GM12878 (cell line): ENCODE data around the gene WNT9A. TPM values are rescaled to one million over a fixed set of nuclear protein-coding genes. Genes with fewer than 3 reads are reported as not detected.

Experiments used
- ATAC-seq: fragments of 200-7000 bp; cut with Tn5 transposase; 3 replicates; pipeline ENCODE4 v1.9.1; 2020; ENCODE audit warnings: mild to moderate bottlenecking, moderate library complexity
- BruUV-seq: library from RNA; stranded (reverse); fragments of 400-500 nt; replicated peaks from 2 replicates; lab custom pipeline; 2021; lab: Mats Ljungman, UMichigan
- CTCF ChIA-PET: fragments of 300-600 bp; sonication (Branson Sonifier 250); formaldehyde crosslinking; extraction: SDS; loops from one replicate; lab custom pipeline; 2021; ENCODE audit warnings: inconsistent platforms; lab: Yijun Ruan, JAX
- POLR2A ChIA-PET: fragments of 350-600 bp; formaldehyde crosslinking; extraction: SDS; loops from one replicate; lab custom pipeline; 2021; ENCODE audit warnings: inconsistent platforms; lab: Charles Lee
- RAD21 ChIA-PET: fragments of 300-600 bp; sonication (Branson Sonifier 250); formaldehyde crosslinking; loops from one replicate; lab custom pipeline; 2023; ENCODE audit warnings: antibody characterized with exemption; ENCODE audit not compliant: unreplicated experiment; lab: Charles Lee
- SMC1A ChIA-PET: fragments of 300-600 bp; sonication (Branson Sonifier 250); formaldehyde crosslinking; loops from one replicate; lab custom pipeline; 2023; ENCODE audit not compliant: unreplicated experiment, uncharacterized antibody; lab: Charles Lee
- DNase-seq: peaks from one replicate; pipeline ENCODE4 v3.0.0-alpha.2; 2011; ENCODE audit warnings: low read depth, low spot score
- FAIRE-seq: peaks from 3 replicates; lab custom pipeline; 2011; peaks lifted over from hg19 to GRCh38; lab: Jason Lieb, UNC
- H2AFZ ChIP-seq: 2 replicates; pipeline ENCODE4 v1.6.0; 2011; ENCODE audit warnings: low read depth, low read length, control low read depth; ENCODE audit not compliant: control insufficient read depth
- H3K27ac ChIP-seq: 2 replicates; pipeline ENCODE4 v1.5.1; 2011; ENCODE audit warnings: control low read depth; ENCODE audit not compliant: control insufficient read depth, insufficient read depth
- H3K27me3 ChIP-seq, 2 experiments: replicated peaks in 1 of 2; 2 replicates each; pipeline versions ENCODE4 v1.6.0 to v1.6.1; 2011; ENCODE audit warnings: low read length in 1 of 2; ENCODE audit not compliant: control insufficient read depth in 2 of 2, insufficient read depth in 2 of 2
- H3K36me3 ChIP-seq, 2 experiments: 2 replicates each; pipeline ENCODE4 v1.5.1; 2011; ENCODE audit warnings: low read length in 1 of 2; ENCODE audit not compliant: control insufficient read depth in 2 of 2, insufficient read depth in 2 of 2
- H3K4me1 ChIP-seq: 2 replicates; pipeline ENCODE4 v1.6.1; 2011; ENCODE audit warnings: mild to moderate bottlenecking, low read length, moderate library complexity, mixed read lengths; ENCODE audit not compliant: control insufficient read depth, insufficient read depth
- H3K4me2 ChIP-seq: 2 replicates; pipeline ENCODE4 v1.6.0; 2011; ENCODE audit warnings: control low read depth; ENCODE audit not compliant: control insufficient read depth, insufficient read depth
- H3K4me3 ChIP-seq: fragments of 200-600 bp; sonication (generic); 2 replicates; pipeline ENCODE4 v1.5.1; 2016
- H3K79me2 ChIP-seq: 2 replicates; pipeline ENCODE4 v1.6.0; 2011; ENCODE audit warnings: low read length; ENCODE audit not compliant: control insufficient read depth, insufficient read depth
- H3K9ac ChIP-seq: 2 replicates; pipeline ENCODE4 v1.8.0; 2011; ENCODE audit warnings: low read length, control low read depth, mixed read lengths; ENCODE audit not compliant: control insufficient read depth, insufficient read depth
- H3K9me3 ChIP-seq: replicated peaks from 3 replicates; pipeline ENCODE4 v1.5.1; 2011; ENCODE audit warnings: mild to moderate bottlenecking, low read length; ENCODE audit not compliant: control insufficient read depth, insufficient read depth
- H4K20me1 ChIP-seq: 2 replicates; pipeline ENCODE4 v1.6.0; 2011; ENCODE audit not compliant: control insufficient read depth, insufficient read depth
- CHD1 ChIP-seq: IDR thresholded peaks from 2 replicates; pipeline ENCODE4 v1.6.1; 2012; ENCODE audit warnings: low read depth, low read length, improper control_type of control experiment
- NFIC ChIP-seq: IDR thresholded peaks from 2 replicates; pipeline ENCODE4 v1.6.1; 2012; ENCODE audit warnings: low read depth, mild to moderate bottlenecking, inconsistent platforms, low read length, moderate library complexity
- NR2C1 ChIP-seq: fragments of 450-650 bp; IDR thresholded peaks from 2 replicates; pipeline ENCODE4 v1.6.1; 2017; ENCODE audit warnings: antibody characterized with exemption, mild to moderate bottlenecking, moderate library complexity
- RELA ChIP-seq: fragments of 450-650 bp; IDR thresholded peaks from 2 replicates; pipeline ENCODE4 v1.8.0; 2014; ENCODE audit warnings: borderline replicate concordance; ENCODE audit not compliant: partially characterized antibody
- SREBF2 ChIP-seq: IDR thresholded peaks from 2 replicates; pipeline ENCODE4 v1.6.1; 2012; ENCODE audit warnings: mild to moderate bottlenecking, low read length
- TCF3 ChIP-seq: IDR thresholded peaks from 2 replicates; pipeline ENCODE4 v1.6.1; 2012; ENCODE audit warnings: low read depth, mild to moderate bottlenecking, low read length, borderline replicate concordance; ENCODE audit not compliant: insufficient read depth
- WGBS: methylation state at CpG from one replicate; pipeline ENCODE4 v1.1.6; 2016; ENCODE audit warnings: low lambda C conversion rate; ENCODE audit not compliant: insufficient replicate concordance, insufficient coverage; ENCODE audit errors: missing lambda C conversion rate; 5-methylcytosine and 5-hydroxymethylcytosine counted together
- in situ Hi-C: fragments of 300-500 bp; cut with MboI; formaldehyde crosslinking; loops from 9 replicates; pipeline ENCODE4 v1.14.3; 2018; ENCODE audit warnings: mixed read lengths
- intact Hi-C: fragments of 100-400 bp; cut with micrococcal nuclease; formaldehyde crosslinking; loops from one replicate; pipeline ENCODE4 v1.14.2; 2022; ENCODE audit not compliant: unreplicated experiment
- polyA plus RNA-seq, 11 experiments: library from polyadenylated mRNA; depleted of rRNA in 4 of 11; unstranded in 6 of 11; stranded (reverse) in 5 of 11; fragments of >200 nt; fragmentation: Nextera tagmentation in 4 of 11; fragmentation: Illumina TruSeq in 1 of 11; extraction: Ambion mirVana in 4 of 11; extraction: Trizol in 1 of 11; gene quantifications; 1 replicate in 1 of 11; 2 replicates in 10 of 11; pipeline versions ENCODE4 v1.2.1 to v1.2.3, GENCODE V29; 2011 to 2016; ENCODE audit warnings: inconsistent platforms in 2 of 11, missing spikeins in 2 of 11, low read depth in 1 of 11
- total RNA-seq, 4 experiments: library from RNA; depleted of rRNA in 3 of 4; stranded (reverse); fragments of >200 nt in 3 of 4; fragmentation: Illumina TruSeq in 1 of 4; extraction: Trizol in 1 of 4; gene quantifications; 2 replicates each; pipeline versions ENCODE4 v1.2.1 to v1.2.3, GENCODE V29; 2013 to 2021
- TF ChIP-seq, protein P1 (sequence below): IDR thresholded peaks from 2 replicates; pipeline ENCODE4 v1.6.1; 2012; ENCODE audit warnings: mild to moderate bottlenecking, low read depth, low read length

The WNT9A gene
- total and polyA plus RNA-seq, 10 of the 15 experiments (the other 5 are each of a cell fraction or from before 2014, with no cell fraction given): not detected

DNA sequence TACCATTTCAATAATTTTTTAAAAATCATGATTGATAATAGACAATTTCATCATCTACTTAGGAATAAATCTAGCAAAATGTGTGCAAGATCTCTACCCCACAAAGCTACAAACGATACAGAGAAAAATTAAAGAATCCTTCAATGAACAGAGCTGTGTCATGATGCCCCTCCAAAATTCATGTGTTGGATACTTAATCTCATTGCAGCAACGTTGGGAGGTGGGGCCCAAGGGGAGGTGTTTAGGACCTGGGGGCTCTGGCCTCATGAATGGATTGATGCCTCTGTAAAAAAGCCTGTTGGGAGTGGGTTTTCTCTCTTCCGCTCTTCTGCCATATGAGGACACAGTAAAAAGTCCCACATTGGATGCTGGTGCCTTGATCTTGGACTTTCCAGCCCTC is 77.4 kb downstream of the WNT9A start:
- TF ChIP-seq NR2C1 (no peak), NFIC (no peak), TCF3 (no peak), CHD1 (no peak), RELA (no peak), SREBF2 (no peak)
- TF ChIP-seq, protein P1, sequence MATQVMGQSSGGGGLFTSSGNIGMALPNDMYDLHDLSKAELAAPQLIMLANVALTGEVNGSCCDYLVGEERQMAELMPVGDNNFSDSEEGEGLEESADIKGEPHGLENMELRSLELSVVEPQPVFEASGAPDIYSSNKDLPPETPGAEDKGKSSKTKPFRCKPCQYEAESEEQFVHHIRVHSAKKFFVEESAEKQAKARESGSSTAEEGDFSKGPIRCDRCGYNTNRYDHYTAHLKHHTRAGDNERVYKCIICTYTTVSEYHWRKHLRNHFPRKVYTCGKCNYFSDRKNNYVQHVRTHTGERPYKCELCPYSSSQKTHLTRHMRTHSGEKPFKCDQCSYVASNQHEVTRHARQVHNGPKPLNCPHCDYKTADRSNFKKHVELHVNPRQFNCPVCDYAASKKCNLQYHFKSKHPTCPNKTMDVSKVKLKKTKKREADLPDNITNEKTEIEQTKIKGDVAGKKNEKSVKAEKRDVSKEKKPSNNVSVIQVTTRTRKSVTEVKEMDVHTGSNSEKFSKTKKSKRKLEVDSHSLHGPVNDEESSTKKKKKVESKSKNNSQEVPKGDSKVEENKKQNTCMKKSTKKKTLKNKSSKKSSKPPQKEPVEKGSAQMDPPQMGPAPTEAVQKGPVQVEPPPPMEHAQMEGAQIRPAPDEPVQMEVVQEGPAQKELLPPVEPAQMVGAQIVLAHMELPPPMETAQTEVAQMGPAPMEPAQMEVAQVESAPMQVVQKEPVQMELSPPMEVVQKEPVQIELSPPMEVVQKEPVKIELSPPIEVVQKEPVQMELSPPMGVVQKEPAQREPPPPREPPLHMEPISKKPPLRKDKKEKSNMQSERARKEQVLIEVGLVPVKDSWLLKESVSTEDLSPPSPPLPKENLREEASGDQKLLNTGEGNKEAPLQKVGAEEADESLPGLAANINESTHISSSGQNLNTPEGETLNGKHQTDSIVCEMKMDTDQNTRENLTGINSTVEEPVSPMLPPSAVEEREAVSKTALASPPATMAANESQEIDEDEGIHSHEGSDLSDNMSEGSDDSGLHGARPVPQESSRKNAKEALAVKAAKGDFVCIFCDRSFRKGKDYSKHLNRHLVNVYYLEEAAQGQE: no peak
- H3K9me3 ChIP-seq: no peaks in the 10 kb centered on the region
- BruUV-seq: no TSS peak
- H3K9ac ChIP-seq: no peak overlapping the region
- H3K4me2 ChIP-seq: no peak overlapping the region
- H3K4me1 ChIP-seq: no peaks in the 10 kb centered on the region
- no peak overlapping the region for H2AFZ ChIP-seq
- RAD21 ChIA-PET: no interaction called here
- CTCF ChIA-PET: no interaction called here
- SMC1A ChIA-PET: no interaction called here
- H3K27ac ChIP-seq: no peak overlapping the region
- WGBS: 0% methylated on average over 3 of the region's 3 CpGs
- no peaks in the 10 kb centered on the region for H3K36me3 ChIP-seq
- no peaks in the 10 kb centered on the region for H3K79me2 ChIP-seq
- no peak for DNase-seq
- intact Hi-C loops: no loop called here
- no peaks in the 10 kb centered on the region for H4K20me1 ChIP-seq
- FAIRE-seq: no peak
- POLR2A ChIA-PET: no interaction called here
- ATAC-seq: no peak
- in situ Hi-C loops: no loop called here
- H3K27me3 ChIP-seq: no peaks in the 10 kb centered on the region
- H3K4me3 ChIP-seq: no peak overlapping the region
